Measurements from ENCODE around the gene IRF6. TPM values are rescaled to one million over a fixed set of nuclear protein-coding genes. Genes with fewer than 3 reads are reported as not detected.

The IRF6 gene
- total and polyA plus RNA-seq, 2 of the 8 experiments (the other 6 are each of a cell fraction or from before 2014, with no cell fraction given): 9.6 to 13.4 TPM

- CTCF ChIA-PET (ENCODE audit: partially characterized antibody): interaction anchor here (0.6 to 2.7 kb wide), 10 partner anchors 10 to 730 kb away, joined by 3 to 13 read pairs (median 4); partner anchors contain the start of gene UTP25
- H3K27me3 ChIP-seq (replicated peaks in 1 of 4; ENCODE audit: control insufficient read depth in 3 of 4, extremely low read depth in 1 of 4, insufficient read depth in 3 of 4, low read length in 3 of 4): no peaks in the 10 kb centered on the region
- no peak for FAIRE-seq
Measured at GRCh38 chr1:209787551-209787950, 18.4 kb downstream of the IRF6 start.

More at GRCh38 chr1:209787551-209787950, 18.4 kb downstream of the IRF6 start:
- Histone ChIP-seq H2AFZ (ENCODE audit: low read length) (no peak overlapping the region), H3K23ac (ENCODE audit: insufficient read length) (no peak overlapping the region), H3K4me1 (replicated peaks in 1 of 4; ENCODE audit: control insufficient read depth in 3 of 4, insufficient read depth in 4 of 4, low read length in 3 of 4) (peaks cover 0 to 6% (median 2%) of the 10 kb centered on the region in 4 experiments; a peak in 2 of 7 replicates), H2AK5ac (ENCODE audit: low read depth, low read length) (no peak overlapping the region), H4K8ac (ENCODE audit: extremely low read depth, insufficient read depth, low read length) (no peak overlapping the region), H2BK15ac (ENCODE audit: low read length) (no peak overlapping the region), H3K36me3 (ENCODE audit: control insufficient read depth in 2 of 4, insufficient read depth in 4 of 4, low read length in 3 of 4) (peaks cover 2 to 9% (median 5%) of the 10 kb centered on the region in 4 experiments; a peak in 6 of 8 replicates), H3K4me2 (ENCODE audit: insufficient read depth in 1 of 2, low read depth in 2 of 2, low read length in 2 of 2) (no peak overlapping the region), H4K20me1 (replicated peaks in 1 of 2; ENCODE audit: control insufficient read depth in 1 of 2, insufficient read depth in 2 of 2, low read length in 2 of 2) (no peaks in the 10 kb centered on the region), H3K14ac (ENCODE audit: insufficient read length) (no peak overlapping the region), H2BK5ac (ENCODE audit: low read depth, low read length) (no peak overlapping the region), H3K79me1 (ENCODE audit: low read depth, low read length) (no peaks in the 10 kb centered on the region; the same call in 1 of the 2 replicates), H3K4ac (replicated peaks; ENCODE audit: insufficient read length, low read depth, low read length) (no peak overlapping the region), H2BK120ac (replicated peaks; ENCODE audit: low read depth, low read length) (no peak overlapping the region), H3K79me2 (ENCODE audit: control insufficient read depth in 1 of 2, insufficient read depth in 2 of 2, low read length in 2 of 2) (peaks cover 0 to 6% of the 10 kb centered on the region in 2 experiments; a peak in 1 of 4 replicates), H3K9ac (replicated peaks in 1 of 4; ENCODE audit: extremely low read depth in 1 of 4, low read depth in 3 of 4, low read length in 3 of 4) (no peak overlapping the region), H4K5ac (ENCODE audit: insufficient read length, low read depth, low read length) (no peak overlapping the region), H3K23me2 (ENCODE audit: low read depth, low read length) (peaks cover 6% of the 10 kb centered on the region), H3K18ac (ENCODE audit: extremely low read depth, low read length) (no peak overlapping the region), H2BK12ac (ENCODE audit: low read depth, low read length) (no peak overlapping the region), H3K4me3 (ENCODE audit: extremely low read depth in 1 of 4, insufficient read depth in 2 of 4, low read depth in 3 of 4, low read length in 4 of 4) (no peak overlapping the region), H3K27ac (ENCODE audit: low read depth, low read length) (no peak overlapping the region), H2BK20ac (ENCODE audit: low read length) (no peak overlapping the region), H3K9me3 (ENCODE audit: insufficient read depth in 2 of 2, low read depth in 1 of 2, low read length in 1 of 2) (no peaks in the 10 kb centered on the region), H3K56ac (replicated peaks; ENCODE audit: insufficient read length, low read depth, low read length) (no peak overlapping the region), H4K91ac (replicated peaks; ENCODE audit: insufficient read length, low read length) (no peak overlapping the region)
- POLR2A ChIA-PET (ENCODE audit: partially characterized antibody): interaction anchor here (1.2 kb wide), 1 partner anchor 10 kb away, joined by 4 read pairs; no protein-coding TSS in a partner anchor
- no peak for DNase-seq (ENCODE audit: low read depth in 1 of 2, low spot score in 2 of 2)
- WGBS, 2 experiments (ENCODE audit: extremely low coverage in 1 of 2, insufficient coverage in 1 of 2, insufficient read length in 1 of 2, insufficient replicate concordance in 2 of 2, low coverage in 1 of 2, low lambda C conversion rate in 2 of 2, missing lambda C conversion rate in 1 of 2): 91% methylated on average over 2 of the region's 2 CpGs; no CpG with 5 or more reads in 1 of the 2 experiments

Measured in H1 (cell line).